ENCODE data around the gene TMEM267.

GRCh38 chr5:43467100-43467499 lies 16.6 kb downstream of the TMEM267 start:
- TF ChIP-seq CTCF (IDR thresholded peaks at IDR 0.05) (no peak), ZFX (IDR thresholded peaks at IDR 0.05; ENCODE audit: borderline replicate concordance) (no peak)

All from 22Rv1 (cell line).